Loucy (cell line): ENCODE measurements around the gene C19orf85.

Experiments
- H2AFZ ChIP-seq: fragments of 200-600 bp; sonication (generic); 2 replicates; pipeline ENCODE4 v1.6.0; 2016; ENCODE audit warnings: antibody characterized with exemption, mild to moderate bottlenecking, low read length, moderate library complexity
- H3F3A ChIP-seq: fragments of 200-600 bp; 2 replicates; pipeline ENCODE4 v1.6.0; 2016; ENCODE audit warnings: antibody characterized with exemption, low read depth, mild to moderate bottlenecking
- H3K27me3 ChIP-seq: fragments of 200-600 bp; sonication (generic); 2 replicates; pipeline ENCODE4 v1.6.1; 2014; ENCODE audit warnings: low read length, mild to moderate bottlenecking; ENCODE audit not compliant: insufficient read depth, poor library complexity, severe bottlenecking
- H3K36me3 ChIP-seq: fragments of 200-600 bp; sonication (generic); 2 replicates; pipeline ENCODE4 v1.6.1; 2016; ENCODE audit warnings: low read length; ENCODE audit not compliant: insufficient read depth
- H3K4me1 ChIP-seq: fragments of 200-600 bp; sonication (generic); 2 replicates; pipeline ENCODE4 v1.5.1; 2014; ENCODE audit warnings: low read length, mild to moderate bottlenecking; ENCODE audit not compliant: insufficient read depth, poor library complexity, severe bottlenecking
- H3K4me2 ChIP-seq: fragments of 200-600 bp; sonication (generic); 2 replicates; pipeline ENCODE4 v1.6.0; 2014; ENCODE audit warnings: antibody characterized with exemption, low read length, low read depth, mild to moderate bottlenecking; ENCODE audit not compliant: poor library complexity, severe bottlenecking
- H3K4me3 ChIP-seq: fragments of 200-600 bp; sonication (generic); 2 replicates; pipeline ENCODE4 v1.5.1; 2014; ENCODE audit warnings: low read length, mild to moderate bottlenecking, mixed read lengths; ENCODE audit not compliant: poor library complexity, severe bottlenecking
- H3K79me2 ChIP-seq: fragments of 200-600 bp; sonication (generic); 2 replicates; pipeline ENCODE4 v1.6.1; 2014; ENCODE audit warnings: low read length; ENCODE audit not compliant: insufficient read depth
- H3K9ac ChIP-seq: fragments of 200-600 bp; sonication (generic); 2 replicates; pipeline ENCODE4 v1.6.0; 2014; ENCODE audit warnings: mild to moderate bottlenecking, low read depth, low read length, moderate library complexity; ENCODE audit not compliant: poor library complexity, severe bottlenecking
- H3K9me2 ChIP-seq: fragments of 200-600 bp; sonication (generic); replicated peaks from 2 replicates; pipeline ENCODE4 v1.6.1; 2016; ENCODE audit warnings: low read depth, low read length, mixed read lengths
- H3K9me3 ChIP-seq: fragments of 200-600 bp; sonication (generic); 2 replicates; pipeline ENCODE4 v1.6.1; 2014; ENCODE audit warnings: mild to moderate bottlenecking, antibody characterized with exemption, low read length, low read depth; ENCODE audit not compliant: insufficient read depth
- H4K20me1 ChIP-seq: fragments of 200-600 bp; sonication (generic); 2 replicates; pipeline ENCODE4 v1.6.0; 2014; ENCODE audit warnings: antibody characterized with exemption, low read length, mild to moderate bottlenecking; ENCODE audit not compliant: insufficient read depth, poor library complexity, severe bottlenecking
- CTCF ChIP-seq: fragments of 200-600 bp; sonication (generic); conservative IDR thresholded peaks from 2 replicates; pipeline ENCODE4 v1.5.1; 2014; ENCODE audit warnings: mild to moderate bottlenecking, antibody characterized with exemption, low read length
- EZH2phosphoT487 ChIP-seq: fragments of 200-600 bp; IDR thresholded peaks from 2 replicates; pipeline ENCODE4 v1.6.1; 2018; ENCODE audit warnings: antibody characterized with exemption, mild to moderate bottlenecking, moderate library complexity, borderline replicate concordance

The C19orf85 gene

GRCh38 chr19:55457683-55458457, 6.7 kb downstream of the C19orf85 start:
- no peak for TF ChIP-seq EZH2phosphoT487
- no peak for TF ChIP-seq CTCF
- Histone ChIP-seq H3F3A (0 out of 2 replicates have a peak, but pooled peaks cover 3% of the 10 kb centered on the region), H3K27me3 (peaks cover 3% of the 10 kb centered on the region), H3K4me3 (no peak overlapping the region), H3K4me1 (peaks cover 33% of the 10 kb centered on the region), H3K9me2 (no peaks in the 10 kb centered on the region), H3K36me3 (no peaks in the 10 kb centered on the region), H4K20me1 (peaks cover 13% of the 10 kb centered on the region), H3K79me2 (peaks cover 19% of the 10 kb centered on the region), H3K9ac (no peak overlapping the region), H2AFZ (no peak overlapping the region), H3K4me2 (no peak overlapping the region), H3K9me3 (no peaks in the 10 kb centered on the region)

DNA sequence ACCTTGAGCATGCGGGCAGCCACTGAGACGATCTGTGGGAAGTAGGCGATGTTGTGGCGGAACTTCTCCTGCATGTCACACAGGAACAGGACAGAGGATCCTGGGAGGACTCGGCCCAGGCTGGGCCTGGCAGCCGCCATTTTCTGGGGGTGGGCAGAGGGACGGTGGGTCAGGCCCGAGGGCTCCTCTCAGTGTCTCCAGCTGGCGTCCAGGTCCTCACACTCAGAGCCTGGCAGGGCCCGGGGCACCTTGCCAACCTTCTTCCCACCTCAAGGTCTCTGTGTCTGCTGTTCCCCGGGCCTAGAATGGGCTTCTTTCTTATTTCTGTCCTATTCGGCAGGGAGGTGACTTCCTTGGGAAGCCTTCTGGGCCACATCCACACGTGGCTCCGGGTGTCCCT, 8.2 kb downstream of the C19orf85 start:
- H3K9me3 ChIP-seq = no peaks in the 10 kb centered on the region
- H3K36me3 ChIP-seq = no peaks in the 10 kb centered on the region
- peaks cover 13% of the 10 kb centered on the region for H4K20me1 ChIP-seq
- H3K9me2 ChIP-seq = no peaks in the 10 kb centered on the region
- H3K9ac ChIP-seq = no peak overlapping the region
- no peak overlapping the region for H2AFZ ChIP-seq
- H3K4me3 ChIP-seq = no peak overlapping the region
- no peak overlapping the region for H3K4me2 ChIP-seq
- TF ChIP-seq EZH2phosphoT487 (no peak), CTCF (no peak)
- 0 out of 2 replicates have a peak, but pooled peaks cover 3% of the 10 kb centered on the region for H3F3A ChIP-seq
- peaks cover 3% of the 10 kb centered on the region for H3K27me3 ChIP-seq
- peaks cover 28% of the 10 kb centered on the region for H3K4me1 ChIP-seq
- H3K79me2 ChIP-seq = peaks cover 19% of the 10 kb centered on the region

DNA sequence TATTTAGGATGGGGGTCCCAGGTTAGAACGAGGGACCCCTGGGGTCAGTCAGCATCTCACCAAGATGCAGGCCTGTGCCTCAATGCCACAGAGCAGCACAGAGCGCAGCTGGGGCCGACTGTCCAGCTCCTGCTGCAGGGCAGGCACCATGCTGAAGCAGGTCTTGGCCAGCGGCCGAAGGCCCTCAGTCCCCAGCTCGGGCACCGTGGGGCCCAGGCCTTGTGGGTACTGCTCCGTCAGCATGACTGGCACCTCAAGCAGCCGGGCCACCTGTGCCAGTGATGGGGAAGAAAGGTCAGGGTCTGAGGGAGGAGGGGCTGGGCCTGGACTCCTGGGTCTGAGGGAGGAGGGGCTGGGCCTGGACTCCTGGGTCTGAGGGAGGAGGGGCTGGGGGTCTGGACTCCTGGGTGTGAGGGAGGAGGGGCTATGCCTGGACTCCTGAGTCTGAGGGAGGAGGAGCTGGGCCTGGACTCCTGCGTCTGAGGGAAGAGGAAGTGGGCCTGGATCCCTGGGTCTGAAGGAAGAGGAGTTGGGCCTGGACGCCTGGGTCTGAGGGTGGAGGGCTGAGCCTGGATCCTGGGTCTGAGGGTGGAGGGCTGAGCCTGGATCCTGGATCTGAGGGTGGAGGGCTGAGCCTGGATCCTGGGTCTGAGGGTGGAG, 8.8 kb downstream of the C19orf85 start:
- H2AFZ ChIP-seq = no peak overlapping the region
- no peak overlapping the region for H3K9ac ChIP-seq
- TF ChIP-seq EZH2phosphoT487 = no peak
- no peak for TF ChIP-seq CTCF
- H3K9me3 ChIP-seq = no peaks in the 10 kb centered on the region
- peaks cover 12% of the 10 kb centered on the region; the same call in 1 of the 2 replicates for H3K79me2 ChIP-seq
- H3K4me2 ChIP-seq = no peak overlapping the region
- no peaks in the 10 kb centered on the region for H3K36me3 ChIP-seq
- 0 out of 2 replicates have a peak, but pooled peaks cover 3% of the 10 kb centered on the region for H3F3A ChIP-seq
- H3K4me3 ChIP-seq = no peak overlapping the region
- peaks cover 11% of the 10 kb centered on the region for H4K20me1 ChIP-seq
- H3K9me2 ChIP-seq = no peaks in the 10 kb centered on the region
- H3K4me1 ChIP-seq = peaks cover 22% of the 10 kb centered on the region
- H3K27me3 ChIP-seq = no peaks in the 10 kb centered on the region
